NCI-H1417 (cell line): ENCODE measurements around the gene APBA1.
"Not testable (repeated sequence)": the region's sequence is repeated elsewhere in the genome, so short reads cannot be mapped to it uniquely, and the experiment has no call there.

Source experiments
- DNase-seq, 3 experiments: peaks; one replicate each; lab custom pipeline; 2025; lab: John Stamatoyannopoulos, UW

APBA1 gene

DNA sequence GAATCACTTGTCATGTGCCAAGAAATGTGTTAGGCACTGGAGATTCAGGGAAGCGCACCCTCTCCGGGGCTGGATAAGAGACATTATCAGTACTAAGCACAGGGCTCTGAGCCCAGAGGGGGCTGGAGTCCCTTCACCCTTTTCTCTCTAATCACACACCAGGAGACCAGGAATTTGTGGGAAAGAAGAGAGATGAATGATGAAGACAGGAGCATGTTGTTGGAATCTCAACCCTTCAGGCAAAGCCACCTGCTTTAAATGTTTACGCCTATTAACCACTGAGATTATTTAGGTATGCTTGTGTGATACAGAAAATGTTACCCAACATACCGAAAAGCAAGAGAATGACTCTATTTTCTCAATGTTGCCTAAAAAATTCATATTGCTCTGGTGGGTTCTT is 227.4 kb downstream of the APBA1 start:
- DNase-seq, result peak in 1 of 3 experiments; percentile 42

- peak in 1 of 3 experiments; percentile 32 for DNase-seq
Measured at GRCh38 chr9:69444021-69444420, 228.2 kb downstream of the APBA1 start.

DNA sequence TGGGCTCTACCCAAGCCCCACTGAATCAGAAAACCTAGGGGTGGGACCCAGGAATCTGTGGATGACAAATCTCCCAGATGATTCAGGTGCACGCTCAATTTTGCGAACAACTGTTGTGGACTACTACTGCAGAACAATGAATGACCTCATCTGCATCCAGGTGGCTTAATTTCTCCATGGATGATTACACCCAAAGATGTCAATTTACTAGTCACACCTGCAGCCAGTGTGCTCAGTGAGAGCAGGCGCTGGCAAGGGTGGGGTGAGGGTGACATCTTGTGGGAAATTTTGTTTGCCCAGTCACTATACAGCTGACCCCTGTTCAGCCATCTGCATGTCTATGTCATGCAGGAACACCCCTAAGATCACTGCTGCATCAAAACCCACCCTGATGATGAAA is 229.0 kb downstream of the APBA1 start:
- peak; percentile 40 to 97 (median 87) for DNase-seq

GRCh38 chr9:69442486-69442885 is 229.7 kb downstream of the APBA1 start:
- DNase-seq, result peak in 2 of 3 experiments; percentile 8 to 62

DNA sequence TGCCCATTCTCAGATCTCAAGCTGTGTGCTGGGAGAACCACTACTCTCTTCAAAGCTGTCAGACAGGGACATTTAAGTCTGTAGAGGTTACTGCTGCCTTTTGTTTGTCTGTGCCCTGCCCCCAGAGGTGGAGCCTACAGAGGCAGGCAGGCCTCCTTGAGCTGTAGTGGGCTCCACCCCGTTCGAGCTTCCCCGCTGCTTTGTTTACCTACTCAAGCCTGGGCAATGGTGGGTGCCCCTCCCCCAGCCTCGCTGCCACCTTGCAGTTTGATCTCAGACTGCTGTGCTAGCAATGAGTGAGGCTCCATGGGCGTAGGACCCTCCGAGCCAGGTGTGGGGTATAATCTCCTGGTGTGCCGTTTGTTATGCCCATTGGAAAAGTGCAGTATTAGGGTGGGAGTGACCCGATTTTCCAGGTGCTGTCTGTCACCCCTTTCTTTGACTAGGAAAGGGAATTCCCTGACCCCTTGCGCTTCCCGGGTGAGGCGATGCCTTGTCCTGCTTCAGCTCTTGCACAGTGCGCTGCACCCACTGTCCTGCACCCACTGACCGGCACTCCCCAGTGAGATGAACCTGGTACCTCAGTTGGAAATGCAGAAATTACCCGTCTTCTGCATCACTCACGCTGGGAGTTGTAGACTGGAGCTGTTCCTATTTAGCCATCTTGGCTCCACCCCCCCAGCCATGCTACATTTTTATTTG is 231.8 kb downstream of the APBA1 start:
- peak in 2 of 3 experiments; percentile 5 to 54 for DNase-seq

- DNase-seq, result not testable (repeated sequence)
Measured at GRCh38 chr9:69439654-69440053, 232.5 kb downstream of the APBA1 start.

DNA sequence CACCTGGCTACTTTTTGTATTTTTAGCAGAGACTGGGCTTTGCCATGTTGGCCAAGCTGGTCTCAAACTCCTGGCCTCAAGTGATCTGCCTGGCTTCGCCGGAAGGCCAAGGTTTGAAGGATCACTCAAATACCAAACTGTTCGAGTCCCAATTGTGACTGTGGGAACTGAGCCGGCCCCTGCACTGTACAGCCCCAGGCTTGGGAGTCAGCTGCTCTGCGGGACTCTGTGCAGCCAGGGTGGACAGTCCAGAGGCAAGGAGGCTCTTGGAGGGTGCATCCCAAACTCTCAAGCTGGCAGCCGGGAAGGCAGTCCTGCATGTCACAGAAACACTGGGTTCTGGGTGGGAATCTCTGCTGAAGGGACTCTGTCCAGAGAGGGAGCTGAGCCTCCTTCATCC is 238.2 kb downstream of the APBA1 start:
- no peak for DNase-seq

DNA sequence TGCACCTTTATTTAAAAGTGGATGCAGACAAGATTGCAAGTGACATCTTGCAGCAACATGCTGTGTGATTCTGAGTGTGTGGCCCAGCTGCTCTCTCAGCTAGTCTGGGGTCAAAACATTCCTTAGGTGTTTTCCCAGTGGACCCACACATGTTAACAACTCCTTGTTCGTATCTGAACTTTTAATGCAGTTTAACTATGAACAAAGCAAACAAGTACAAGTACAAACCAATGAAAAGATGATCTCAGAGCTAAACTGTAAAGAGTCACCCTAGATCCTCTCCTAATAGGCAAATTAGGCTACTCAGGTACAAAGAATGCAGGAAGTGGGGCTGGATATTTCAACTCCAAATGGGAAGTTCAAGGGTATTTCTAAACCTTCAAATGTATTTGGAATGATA is 238.8 kb downstream of the APBA1 start:
- no peak for DNase-seq

DNA sequence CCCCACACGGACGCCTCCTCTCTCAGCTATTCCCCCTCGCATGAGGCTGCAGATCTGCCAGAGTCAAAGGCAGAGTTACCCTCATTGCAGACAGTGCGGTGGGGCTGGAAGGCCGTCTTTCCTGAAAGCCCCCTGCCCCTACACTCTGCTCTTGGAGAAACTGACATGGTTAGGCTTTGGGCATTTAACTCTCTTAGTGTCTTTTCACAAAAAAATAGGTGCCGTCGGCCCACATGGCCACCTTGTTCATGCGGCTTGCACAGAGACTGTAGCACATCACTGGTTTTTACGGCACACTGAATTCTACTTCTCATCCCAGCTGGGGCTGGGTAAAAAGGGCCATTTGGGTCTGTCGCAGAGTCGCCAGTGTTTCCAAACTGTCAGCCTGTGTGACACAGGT is 239.5 kb downstream of the APBA1 start:
- DNase-seq, result no peak

DNA sequence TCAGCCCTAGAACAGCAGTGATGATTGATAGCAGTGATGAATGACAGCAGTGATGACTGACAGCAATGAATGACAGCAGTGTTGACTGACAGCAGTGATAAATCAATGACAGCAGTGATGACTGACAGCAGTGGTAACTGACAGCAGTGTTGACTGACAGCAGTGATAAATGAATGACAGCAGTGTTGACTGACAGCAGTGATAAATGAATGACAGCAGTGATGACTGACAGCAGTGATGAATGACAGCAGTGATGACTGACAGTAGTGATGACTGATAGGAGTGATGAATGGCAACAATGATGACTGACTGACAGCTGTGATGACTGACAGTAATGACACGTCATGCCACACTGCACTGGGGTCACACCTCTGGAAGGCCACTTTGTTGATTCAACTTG is 240.4 kb downstream of the APBA1 start:
- no peak for DNase-seq

GRCh38 chr9:69431203-69431602 is 241.0 kb downstream of the APBA1 start:
- no peak for DNase-seq

DNA sequence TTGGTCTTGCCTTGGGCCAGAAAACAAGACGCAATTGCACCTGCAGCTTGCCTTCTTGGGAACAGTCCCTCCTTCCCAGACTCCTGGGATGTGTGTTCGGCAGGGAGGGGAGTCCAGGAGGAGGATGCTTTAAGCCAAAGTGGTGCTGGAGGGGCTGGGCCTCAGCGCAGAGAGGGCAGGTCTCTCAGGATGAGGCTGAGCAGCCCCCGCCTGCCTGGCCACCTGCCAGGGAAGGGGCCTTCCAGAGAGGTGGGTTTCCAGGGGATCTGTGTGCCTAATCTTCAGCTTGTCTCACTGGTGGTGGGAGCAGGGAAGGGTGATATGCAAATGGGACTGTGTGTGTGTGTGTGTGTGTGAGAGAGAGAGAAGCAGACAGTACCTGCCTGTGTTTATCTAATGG is 242.0 kb downstream of the APBA1 start:
- DNase-seq, result no peak

DNA sequence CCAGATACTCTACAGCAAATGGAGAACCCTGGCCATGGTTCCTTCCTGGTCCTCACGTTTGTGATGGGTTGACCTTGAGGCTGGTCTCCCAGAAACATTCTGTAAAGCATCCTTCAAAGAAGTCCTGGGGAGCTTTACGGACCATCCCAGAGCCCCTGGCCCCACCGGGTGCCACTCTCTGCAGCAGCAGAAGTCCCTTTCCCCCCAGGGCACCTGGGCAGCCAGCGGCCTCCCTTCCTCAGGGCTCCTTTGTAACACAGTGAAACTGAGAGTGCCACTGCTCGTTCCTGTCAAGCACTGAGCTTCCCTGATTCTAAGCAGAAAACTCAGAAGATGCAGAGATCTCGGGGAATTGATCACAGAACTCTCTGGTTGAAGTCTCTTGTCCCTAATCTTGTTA is 242.9 kb downstream of the APBA1 start:
- DNase-seq, result no peak

- DNase-seq, result no peak
Measured at GRCh38 chr9:69428017-69428785, 244.0 kb downstream of the APBA1 start.

DNA sequence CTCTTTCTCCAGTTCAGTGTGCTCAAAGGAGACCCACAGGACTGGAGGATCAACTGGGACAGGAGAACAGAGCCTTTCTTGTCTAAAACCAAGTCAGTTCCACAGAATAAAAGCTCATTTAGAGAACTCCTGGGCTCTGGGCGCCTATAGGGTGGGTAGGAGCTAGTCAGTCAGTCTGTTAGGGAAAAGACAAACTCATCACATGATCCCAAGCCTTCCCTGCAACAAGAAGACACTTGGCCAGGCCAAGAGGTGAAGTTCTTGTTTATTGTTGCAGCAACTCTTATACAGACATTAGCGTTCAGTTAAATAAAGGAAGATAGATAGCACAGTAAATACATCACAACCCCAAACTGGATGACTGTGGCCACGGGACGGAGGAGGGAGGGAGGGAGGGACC is 244.9 kb downstream of the APBA1 start:
- DNase-seq, result no peak

GRCh38 chr9:69425136-69425801 is 246.9 kb downstream of the APBA1 start:
- DNase-seq, result peak in 1 of 3 experiments; percentile 18

GRCh38 chr9:69421908-69422801 is 250.0 kb downstream of the APBA1 start:
- DNase-seq, result peak; percentile 54 to 90 (median 69)

DNA sequence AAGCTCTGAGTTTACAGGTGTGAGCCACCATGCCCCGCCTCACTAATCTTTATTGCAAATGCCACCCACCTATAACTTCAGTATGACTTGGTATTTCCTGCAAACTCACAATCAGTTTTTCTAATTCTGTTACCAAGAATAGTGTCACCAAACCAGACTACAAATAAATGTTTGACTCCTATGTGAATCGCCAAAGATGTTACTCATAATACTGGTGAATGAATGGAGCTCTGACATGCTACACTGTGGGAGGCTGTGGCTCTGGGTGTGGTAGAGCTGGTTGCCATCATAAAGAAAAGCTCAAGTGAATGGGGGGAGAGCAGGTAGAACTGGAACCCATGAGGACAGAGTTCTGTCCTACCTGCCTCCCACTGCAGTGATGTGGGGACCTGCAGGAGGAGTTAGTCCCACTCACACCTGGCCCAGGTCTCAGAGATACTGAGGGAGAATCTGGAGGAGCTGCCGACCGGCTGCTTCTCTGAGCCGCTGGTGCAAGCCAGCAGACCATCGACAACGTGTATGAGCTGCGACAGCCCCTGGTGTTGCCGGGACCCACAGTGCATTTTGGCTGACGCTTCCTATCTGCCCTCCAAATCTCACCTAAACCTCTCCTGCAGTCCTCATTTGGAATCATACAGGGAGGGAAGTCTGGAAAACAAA is 251.4 kb downstream of the APBA1 start:
- DNase-seq, result no peak

DNA sequence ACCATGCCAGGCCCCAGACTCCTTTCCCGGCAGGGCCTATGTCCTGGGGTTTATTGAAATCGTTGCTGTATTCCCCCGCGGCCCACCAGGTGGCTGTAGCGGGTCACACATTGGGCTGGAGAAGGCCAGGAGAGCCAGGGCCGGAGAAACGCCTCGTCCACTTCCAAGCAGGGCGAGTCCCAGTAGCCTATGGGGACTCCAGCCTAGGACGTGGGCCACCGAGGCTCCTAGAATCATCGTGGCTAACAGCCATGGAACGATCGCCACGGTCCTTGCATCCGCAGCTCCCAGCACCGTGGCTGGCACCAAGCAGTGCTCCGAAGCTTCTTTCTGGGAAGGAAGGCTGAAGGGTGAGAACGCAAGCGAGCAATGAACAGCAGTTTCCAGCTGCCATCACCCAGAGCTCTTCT is 259.4 kb downstream of the APBA1 start:
- DNase-seq, result peak in 2 of 3 experiments; percentile 23 to 40

GRCh38 chr9:69411931-69412740 is 260.0 kb downstream of the APBA1 start:
- no peak for DNase-seq
